Fibroblast of the aortic adventitia (primary cell): Measurements from ENCODE around the gene CDH23. TPM values are rescaled to one million over a fixed set of nuclear protein-coding genes. Genes with fewer than 3 reads are reported as not detected.

ENCODE experiments used
- DNase-seq: peaks from one replicate; pipeline ENCODE4 v3.0.0-alpha.2; 2010; ENCODE audit warnings: low read depth
- H3K4me3 ChIP-seq: 2 replicates; pipeline ENCODE4 v1.5.1; 2011; ENCODE audit warnings: low read depth, mild to moderate bottlenecking, control low read depth, low read length, moderate library complexity
- CTCF ChIP-seq: IDR thresholded peaks from 2 replicates; pipeline ENCODE4 v1.5.1; 2011; ENCODE audit warnings: mild to moderate bottlenecking, low read length, control low read depth, inconsistent platforms; ENCODE audit not compliant: insufficient read depth
- total RNA-seq: library from RNA; depleted of rRNA; stranded (reverse); fragments of >200 nt; gene quantifications from 2 replicates; pipeline ENCODE4 v1.2.3, GENCODE V29; 2012; ENCODE audit warnings: low replicate concordance

The CDH23 gene
- total RNA-seq, 1 donor = 0.27 TPM

DNA sequence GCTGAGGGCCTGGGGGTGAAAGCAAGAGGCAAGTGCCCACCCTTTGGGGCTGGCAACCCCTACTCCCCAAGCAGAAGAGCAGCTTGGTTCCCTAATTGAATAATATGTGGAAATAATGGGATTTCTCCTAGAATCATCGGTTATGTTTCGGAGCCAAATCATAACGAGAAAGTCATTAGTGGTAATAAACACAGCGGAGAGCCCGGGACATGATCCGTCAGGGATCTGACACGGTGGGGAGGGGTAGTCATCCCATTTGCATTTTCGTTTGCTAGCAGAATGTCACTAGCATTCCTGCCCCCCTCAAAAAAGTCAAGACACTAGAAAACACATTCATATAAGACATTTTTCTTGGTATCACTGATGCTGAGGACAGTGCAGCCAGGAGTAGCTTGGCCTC lies 140.4 kb downstream of the CDH23 start:
- TF ChIP-seq CTCF = no peak

GRCh38 chr10:71537681-71538080 lies 141.0 kb downstream of the CDH23 start:
- no peak for TF ChIP-seq CTCF
- H3K4me3 ChIP-seq = no peak overlapping the region

More for the DNA sequence above, 140.4 kb downstream of the CDH23 start:
- no peak overlapping the region for H3K4me3 ChIP-seq
- no peak for DNase-seq

GRCh38 chr10:71538608-71539260 lies 142.0 kb downstream of the CDH23 start:
- TF ChIP-seq CTCF = no peak
- no peak for DNase-seq

More at GRCh38 chr10:71537681-71538080, 141.0 kb downstream of the CDH23 start:
- no peak for DNase-seq

DNA sequence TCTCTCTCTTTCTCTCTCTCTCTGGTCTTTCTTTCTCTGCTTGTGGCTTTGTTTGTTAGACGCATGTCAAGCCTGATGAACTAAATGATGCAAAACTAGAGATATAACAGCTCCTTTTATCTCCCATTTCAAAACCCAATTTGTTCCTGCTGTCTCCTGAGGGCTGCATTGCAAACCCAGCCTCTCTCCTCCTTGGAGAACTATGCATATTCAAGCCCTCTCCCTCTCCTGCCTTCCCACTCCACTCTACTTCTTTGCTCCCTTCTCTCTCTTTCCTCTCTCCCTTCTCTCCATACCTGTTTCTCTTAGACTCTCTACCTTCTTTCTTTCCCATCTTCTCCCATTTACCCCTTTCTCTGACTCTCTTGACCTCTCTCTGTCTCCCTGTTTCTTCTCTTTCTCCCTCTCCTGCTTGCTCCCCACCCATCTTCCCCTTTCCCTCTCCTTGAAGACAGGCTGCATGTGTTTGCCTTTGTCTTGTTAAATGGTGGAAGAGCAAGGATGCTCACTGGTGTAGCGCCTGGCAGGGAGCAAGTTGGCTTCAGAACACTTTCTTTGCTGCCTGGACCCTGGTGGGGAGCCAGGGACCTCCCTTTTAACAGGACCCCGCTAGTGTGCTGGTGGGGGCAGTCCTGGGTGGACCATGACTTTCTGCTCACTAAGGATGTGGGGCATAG lies 142.9 kb downstream of the CDH23 start:
- H3K4me3 ChIP-seq = no peak overlapping the region
- no peak for DNase-seq
- no peak for TF ChIP-seq CTCF

More at GRCh38 chr10:71538608-71539260, 142.0 kb downstream of the CDH23 start:
- no peak overlapping the region for H3K4me3 ChIP-seq

GRCh38 chr10:71542478-71542877 lies 145.8 kb downstream of the CDH23 start:
- no peak for TF ChIP-seq CTCF
- H3K4me3 ChIP-seq = no peak overlapping the region
- no peak for DNase-seq

DNA sequence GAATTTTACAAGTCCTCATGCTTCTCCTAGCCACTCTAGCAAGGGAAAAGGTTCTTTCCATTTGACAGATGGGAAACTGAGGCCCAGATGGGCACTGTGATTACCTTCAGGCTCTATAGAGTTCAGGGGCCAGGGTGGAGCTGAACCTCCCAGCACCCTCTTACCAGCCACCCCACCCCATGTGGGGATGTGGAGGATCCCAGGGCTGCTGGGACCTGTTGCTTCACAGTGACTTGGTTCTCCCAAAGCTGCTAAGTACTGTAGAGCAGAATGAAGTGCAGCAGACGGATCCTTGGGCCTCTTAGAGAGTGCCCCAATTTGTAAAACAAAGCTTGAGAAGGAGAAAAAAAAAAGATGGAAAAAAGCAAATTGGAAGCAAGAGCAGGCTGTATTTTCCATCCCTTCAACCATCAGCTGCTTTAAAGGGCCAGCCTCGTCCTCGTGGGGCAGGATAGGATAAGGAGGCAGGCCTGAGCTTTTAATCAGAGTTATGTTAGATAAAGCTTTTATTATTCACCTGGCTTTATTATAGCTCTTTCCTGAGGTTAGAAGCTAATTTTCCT lies 147.0 kb downstream of the CDH23 start:
- no peak for DNase-seq
- no peak for TF ChIP-seq CTCF
- no peak overlapping the region for H3K4me3 ChIP-seq
